ENCODE data around the gene NT5C3A. TPM values are rescaled to one million over a fixed set of nuclear protein-coding genes. Genes with fewer than 3 reads are reported as not detected.

Gene NT5C3A
- total and polyA plus RNA-seq, 4 donors = 19.0 to 48.1 (median 23.7) TPM

- H3K36me3 ChIP-seq (ENCODE audit: control insufficient read depth in 4 of 4, insufficient read depth in 4 of 4, low read length in 4 of 4) = peaks cover 11 to 20% (median 17%) of the 10 kb centered on the region in 4 donors
- ATAC-seq (ENCODE audit: insufficient read depth, low FRiP score) = no peak
- WGBS, 2 donors = 85 to 97% methylated on average over 4 of the region's 4 CpGs
Measured at GRCh38 chr7:33093266-33093665, 30.7 kb upstream of the NT5C3A start.

GRCh38 chr7:33091641-33092191 is 29.1 kb upstream of the NT5C3A start:
- no peak for TF ChIP-seq CTCF (IDR thresholded peaks at IDR 0.05; ENCODE audit: control extremely low read depth, extremely low read depth)
- Histone ChIP-seq H3K4me3 (no peak overlapping the region), H3K4me1 (ENCODE audit: control insufficient read depth in 5 of 5, insufficient read depth in 5 of 5, low read length in 5 of 5) (peaks cover 0 to 3% (median 0%) of the 10 kb centered on the region in 5 donors), H3K9ac (ENCODE audit: insufficient read depth in 1 of 2, low read length in 2 of 2) (no peak overlapping the region), H3K9me3 (ENCODE audit: control insufficient read depth in 4 of 4, insufficient read depth in 3 of 4, low read length in 3 of 4) (no peaks in the 10 kb centered on the region), H3K27me3 (ENCODE audit: control insufficient read depth in 3 of 3, insufficient read depth in 3 of 3, low read length in 2 of 3) (no peaks in the 10 kb centered on the region), H3K27ac (ENCODE audit: low read depth in 1 of 2, low read length in 1 of 2) (no peak overlapping the region), H3K36me3 (ENCODE audit: control insufficient read depth in 4 of 4, insufficient read depth in 4 of 4, low read length in 4 of 4) (peaks cover 11 to 15% (median 13%) of the 10 kb centered on the region in 4 donors)
- ATAC-seq (ENCODE audit: insufficient read depth, low FRiP score) (no peak), DNase-seq (no peak)
- WGBS, 2 donors = 84 to 91% methylated on average over 5 of the region's 5 CpGs

More at GRCh38 chr7:33093266-33093665, 30.7 kb upstream of the NT5C3A start:
- no peak overlapping the region for H3K27ac ChIP-seq (ENCODE audit: low read depth in 1 of 2, low read length in 1 of 2)
- H3K27me3 ChIP-seq (ENCODE audit: control insufficient read depth in 3 of 3, insufficient read depth in 3 of 3, low read length in 2 of 3) = no peaks in the 10 kb centered on the region
- H3K9ac ChIP-seq (ENCODE audit: insufficient read depth in 1 of 2, low read length in 2 of 2) = no peak overlapping the region
- H3K4me3 ChIP-seq = no peak overlapping the region
- TF ChIP-seq CTCF (IDR thresholded peaks at IDR 0.05; ENCODE audit: control extremely low read depth, extremely low read depth) = no peak
- H3K4me1 ChIP-seq (ENCODE audit: control insufficient read depth in 5 of 5, insufficient read depth in 5 of 5, low read length in 5 of 5) = no peaks in the 10 kb centered on the region
- no peak for DNase-seq
- no peaks in the 10 kb centered on the region for H3K9me3 ChIP-seq (ENCODE audit: control insufficient read depth in 4 of 4, insufficient read depth in 3 of 4, low read length in 3 of 4)

DNA sequence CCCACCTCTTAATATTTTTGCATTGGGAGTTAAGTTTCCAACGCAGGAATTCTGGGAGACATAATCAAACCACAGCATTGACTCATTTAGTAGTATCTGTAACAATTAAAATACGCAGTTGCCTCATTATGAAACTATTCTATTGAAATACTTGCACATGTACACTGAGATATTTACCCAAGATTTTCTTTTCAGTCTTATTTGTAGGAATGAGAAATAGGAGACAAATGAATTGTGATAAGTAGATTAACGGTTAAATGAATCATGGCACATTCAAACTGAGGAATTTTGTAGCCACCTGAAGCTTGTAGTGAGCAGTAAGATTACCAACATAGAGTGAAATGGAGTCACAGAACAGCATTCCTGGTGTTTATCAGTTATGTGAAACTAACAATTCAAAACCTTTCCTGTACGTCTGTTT is 28.5 kb upstream of the NT5C3A start:
- H3K36me3 ChIP-seq (ENCODE audit: control insufficient read depth in 4 of 4, insufficient read depth in 4 of 4, low read length in 4 of 4) = peaks cover 6 to 14% (median 11%) of the 10 kb centered on the region in 4 donors

More for the DNA sequence above, 28.5 kb upstream of the NT5C3A start:
- no peak for TF ChIP-seq CTCF (IDR thresholded peaks at IDR 0.05; ENCODE audit: control extremely low read depth, extremely low read depth)
- no peak overlapping the region for H3K9ac ChIP-seq (ENCODE audit: insufficient read depth in 1 of 2, low read length in 2 of 2)
- no peak overlapping the region for H3K4me3 ChIP-seq
- DNase-seq (no peak), ATAC-seq (ENCODE audit: insufficient read depth, low FRiP score) (no peak)
- H3K27me3 ChIP-seq (ENCODE audit: control insufficient read depth in 3 of 3, insufficient read depth in 3 of 3, low read length in 2 of 3) = no peaks in the 10 kb centered on the region
- peaks cover 0 to 3% (median 0%) of the 10 kb centered on the region in 5 donors for H3K4me1 ChIP-seq (ENCODE audit: control insufficient read depth in 5 of 5, insufficient read depth in 5 of 5, low read length in 5 of 5)
- H3K27ac ChIP-seq (ENCODE audit: low read depth in 1 of 2, low read length in 1 of 2) = no peak overlapping the region
- 85 to 90% methylated on average over 4 of the region's 4 CpGs for WGBS, 2 donors
- peaks cover 0 to under 1% (median 0%) of the 10 kb centered on the region in 4 donors for H3K9me3 ChIP-seq (ENCODE audit: control insufficient read depth in 4 of 4, insufficient read depth in 3 of 4, low read length in 3 of 4)

Data from lung (tissue), 12 donors.